Cortex of kidney (tissue), 1 donor: ENCODE measurements around the gene PTPN6.

Experiments
- DNase-seq: peaks from one replicate; lab custom pipeline; 2025; lab: John Stamatoyannopoulos, UW

Gene PTPN6

GRCh38 chr12:6956021-6956727 lies 5.0 kb downstream of the PTPN6 start:
- no peak for DNase-seq

GRCh38 chr12:6957151-6957701 lies 6.1 kb downstream of the PTPN6 start:
- DNase-seq: no peak

DNA sequence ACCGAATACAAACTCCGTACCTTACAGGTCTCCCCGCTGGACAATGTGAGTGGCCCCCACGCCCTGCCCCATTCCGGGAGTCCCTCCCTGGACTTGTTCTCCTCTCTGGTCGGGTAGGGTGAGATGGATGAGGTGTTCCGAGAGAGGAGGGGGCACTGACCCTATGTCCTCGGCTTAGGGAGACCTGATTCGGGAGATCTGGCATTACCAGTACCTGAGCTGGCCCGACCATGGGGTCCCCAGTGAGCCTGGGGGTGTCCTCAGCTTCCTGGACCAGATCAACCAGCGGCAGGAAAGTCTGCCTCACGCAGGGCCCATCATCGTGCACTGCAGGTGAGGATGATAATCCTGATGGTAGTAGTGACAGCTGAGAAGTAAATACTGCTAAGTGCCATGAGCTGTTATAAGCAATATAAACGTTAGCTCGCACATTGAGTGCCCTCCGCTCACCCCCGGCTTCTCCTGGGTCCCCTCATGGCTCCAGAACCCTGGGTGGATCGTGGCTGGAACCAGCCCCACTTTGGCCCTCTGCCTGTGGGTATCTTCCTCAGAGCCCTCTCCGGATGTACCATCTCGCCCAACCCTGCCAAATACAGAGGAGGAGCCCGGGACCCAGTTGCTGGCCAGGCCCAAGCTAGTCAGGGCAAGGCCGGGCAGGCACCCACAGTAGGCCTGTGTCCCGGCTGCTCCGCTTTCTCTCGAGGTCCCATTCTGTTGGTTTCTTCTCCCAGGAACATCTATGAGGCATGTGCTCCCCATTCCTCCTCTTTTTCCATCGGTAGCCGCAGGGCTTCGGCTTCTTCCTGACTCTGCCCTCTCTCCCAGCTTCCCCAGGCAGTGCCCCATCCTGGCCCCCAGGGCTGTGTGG lies 6.8 kb downstream of the PTPN6 start:
- DNase-seq: no peak

DNA sequence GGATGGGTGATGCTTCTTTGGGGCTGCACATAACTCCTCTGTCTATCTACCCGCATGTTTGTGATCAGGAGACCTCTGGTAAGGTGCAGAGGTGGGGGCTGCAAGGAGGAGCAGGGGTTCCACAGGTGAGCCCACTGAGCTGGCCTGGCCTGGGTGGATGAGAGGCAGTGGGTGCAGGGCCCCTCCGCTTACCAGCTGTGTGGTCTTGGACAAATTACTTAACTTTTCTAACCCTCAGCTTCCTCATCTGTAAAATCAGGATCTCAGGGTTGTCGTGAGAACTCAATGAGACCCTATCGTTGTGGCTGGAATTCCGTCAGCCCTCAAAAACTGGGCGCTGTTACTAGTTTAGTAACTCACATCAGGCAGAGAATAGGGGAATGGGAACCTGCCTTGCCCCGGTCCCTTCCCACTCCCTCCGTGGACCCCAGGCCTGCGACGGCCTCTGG lies 7.5 kb downstream of the PTPN6 start:
- DNase-seq: no peak

DNA sequence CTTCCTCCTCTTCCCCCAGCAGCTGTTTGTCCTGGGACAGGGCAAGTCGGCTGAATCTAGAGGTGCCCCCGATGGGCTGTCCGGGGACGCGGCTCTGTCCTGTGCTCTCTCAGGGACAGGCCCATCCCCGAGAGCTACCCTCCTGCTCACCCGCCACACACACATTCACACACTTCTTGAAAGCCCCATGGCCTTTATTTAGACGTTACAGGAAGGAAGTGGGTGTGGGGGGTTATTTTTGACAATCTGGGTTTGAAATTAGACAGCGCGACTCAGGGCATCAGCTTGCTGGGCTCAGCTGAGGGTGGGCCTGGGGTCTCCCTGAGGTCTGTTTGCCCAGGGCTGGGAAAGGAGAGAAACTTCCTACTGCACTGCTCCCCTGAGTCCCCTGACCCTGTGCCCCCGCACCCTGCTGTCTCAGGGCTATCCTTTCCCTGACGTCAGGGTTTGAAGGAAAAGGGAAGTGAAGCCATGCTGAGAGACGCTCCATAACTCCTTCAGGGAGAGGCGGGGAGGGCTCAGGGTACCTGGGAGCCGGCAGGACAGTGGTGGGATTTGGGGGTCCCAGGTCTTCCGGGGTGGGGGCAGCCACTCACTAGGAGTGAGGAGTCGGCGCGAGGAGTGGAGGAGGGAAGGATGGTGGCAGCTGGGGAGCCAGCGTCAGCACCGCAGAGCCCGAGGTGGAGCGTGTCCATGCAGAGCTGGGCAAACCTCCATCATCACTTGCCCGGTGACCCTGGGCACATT lies 8.1 kb downstream of the PTPN6 start:
- no peak for DNase-seq

- DNase-seq: no peak
Observed at GRCh38 chr12:6959805-6960592, 8.8 kb downstream of the PTPN6 start.

DNA sequence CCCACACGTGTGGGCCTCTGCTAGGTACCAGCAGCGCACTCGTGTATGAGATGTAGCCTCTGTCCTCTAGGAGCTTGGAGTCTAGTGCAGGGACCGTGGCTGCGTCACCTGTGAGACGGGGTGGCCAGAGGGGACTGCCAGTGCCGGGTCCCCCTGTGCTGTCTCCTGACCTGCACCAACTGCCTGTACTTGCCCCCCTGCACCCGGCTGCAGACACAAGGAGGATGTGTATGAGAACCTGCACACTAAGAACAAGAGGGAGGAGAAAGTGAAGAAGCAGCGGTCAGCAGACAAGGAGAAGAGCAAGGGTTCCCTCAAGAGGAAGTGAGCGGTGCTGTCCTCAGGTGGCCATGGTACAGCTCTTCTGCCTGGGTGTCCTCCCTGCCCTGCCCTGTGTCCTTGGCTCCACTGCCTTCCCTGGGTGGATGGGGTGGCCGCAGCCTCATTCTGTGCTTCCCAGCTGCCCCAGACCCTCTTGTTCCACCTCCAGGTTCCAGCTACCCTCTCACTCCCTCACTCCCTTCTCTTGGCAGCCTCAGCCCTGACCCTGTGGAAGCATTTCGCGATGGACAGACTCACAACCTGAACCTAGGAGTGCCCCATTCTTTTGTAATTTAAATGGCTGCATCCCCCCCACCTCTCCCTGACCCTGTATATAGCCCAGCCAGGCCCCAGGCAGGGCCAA lies 9.6 kb downstream of the PTPN6 start:
- DNase-seq: no peak

- DNase-seq: no peak
Observed at GRCh38 chr12:6961278-6961694, 10.1 kb downstream of the PTPN6 start.

DNA sequence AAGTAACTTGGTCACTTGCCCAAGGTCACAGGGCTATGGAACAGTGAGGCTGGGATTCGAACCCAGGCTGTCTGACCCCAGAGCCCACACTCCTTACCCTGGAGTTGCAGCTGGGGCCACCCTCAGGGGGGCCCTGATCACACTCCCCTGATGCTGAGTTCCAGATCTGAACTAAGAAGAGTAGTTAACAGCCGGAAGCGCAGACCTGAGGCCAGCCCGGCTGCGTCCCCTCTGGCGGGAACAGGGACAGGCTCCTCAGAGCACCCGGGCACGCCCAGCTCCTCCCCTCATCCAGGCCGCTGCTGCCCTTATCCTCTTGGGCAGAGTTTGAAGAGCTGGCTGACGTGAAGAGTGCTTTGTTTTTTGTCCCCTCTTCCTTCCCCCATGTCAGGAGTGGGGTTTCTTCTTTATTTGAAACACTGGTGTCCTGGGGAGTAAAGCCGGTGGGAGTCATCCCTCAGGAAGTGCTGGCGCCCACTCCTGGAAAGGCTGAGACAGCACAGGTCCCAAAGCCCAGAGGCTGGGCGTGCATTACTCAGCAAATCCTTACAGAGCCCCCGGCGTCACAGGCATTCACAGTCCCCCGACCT lies 10.6 kb downstream of the PTPN6 start:
- no peak for DNase-seq

GRCh38 chr12:6962285-6963015 lies 11.3 kb downstream of the PTPN6 start:
- DNase-seq: no peak

DNA sequence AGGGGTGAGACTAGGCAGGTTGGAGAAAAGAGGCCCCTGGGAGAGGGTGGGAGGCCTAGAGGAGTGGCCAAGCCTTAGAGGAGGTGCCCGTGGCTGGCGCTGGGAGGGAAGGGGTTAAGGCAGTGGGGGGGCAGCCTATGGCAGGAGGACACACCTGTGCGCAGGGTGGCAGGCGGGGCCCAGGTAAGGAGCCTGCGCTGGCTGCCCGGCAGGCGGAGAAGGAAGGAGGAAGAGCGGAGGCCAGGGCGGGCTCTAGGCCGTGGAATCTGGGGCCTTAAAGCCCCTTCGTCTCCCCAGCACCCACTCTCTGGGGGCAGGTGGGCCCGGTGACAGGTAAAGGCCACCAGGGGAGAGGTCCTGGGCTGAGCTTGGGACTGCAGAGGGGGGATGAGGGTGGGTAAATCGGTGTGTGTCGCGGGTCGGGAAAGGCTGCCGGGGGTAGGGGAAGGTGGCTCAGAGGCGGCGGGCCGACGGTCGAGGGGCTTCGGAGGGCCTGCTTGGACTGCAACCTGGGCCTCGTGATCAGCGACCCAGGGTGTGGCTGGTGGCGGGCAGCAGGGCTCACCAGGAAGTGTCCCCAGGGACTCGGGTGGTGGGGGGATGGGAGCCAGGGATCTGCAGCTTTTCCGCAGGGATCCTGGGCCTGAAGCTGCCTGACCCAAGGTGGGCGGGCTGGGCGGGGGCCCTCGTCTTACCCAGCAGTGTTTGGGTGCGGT lies 12.0 kb downstream of the PTPN6 start:
- no peak for DNase-seq

- no peak for DNase-seq
Observed at GRCh38 chr12:6963791-6964413, 12.7 kb downstream of the PTPN6 start.

DNA sequence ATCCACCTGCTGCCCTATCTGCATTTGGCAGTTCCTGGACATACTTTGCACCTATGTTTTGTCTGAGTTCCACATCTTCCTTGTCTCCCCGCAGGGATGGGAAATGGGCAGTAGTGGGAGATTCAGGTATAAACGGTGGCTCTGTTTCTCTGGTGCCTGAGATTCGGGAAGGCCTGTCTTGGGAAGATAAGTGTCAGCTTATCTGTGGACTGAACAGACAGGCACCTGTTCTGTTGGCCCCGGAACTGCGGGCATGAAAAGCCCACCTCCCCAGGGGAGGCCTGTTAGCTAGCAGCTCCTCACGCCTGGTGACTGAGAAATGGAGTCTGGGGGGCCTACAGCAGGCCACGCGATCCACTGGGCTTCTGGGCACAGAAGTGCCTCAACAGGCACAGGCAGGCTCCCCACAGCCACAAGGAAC lies 13.5 kb downstream of the PTPN6 start:
- DNase-seq: no peak

- DNase-seq: no peak
Observed at GRCh38 chr12:6965026-6965661, 14.0 kb downstream of the PTPN6 start.

DNA sequence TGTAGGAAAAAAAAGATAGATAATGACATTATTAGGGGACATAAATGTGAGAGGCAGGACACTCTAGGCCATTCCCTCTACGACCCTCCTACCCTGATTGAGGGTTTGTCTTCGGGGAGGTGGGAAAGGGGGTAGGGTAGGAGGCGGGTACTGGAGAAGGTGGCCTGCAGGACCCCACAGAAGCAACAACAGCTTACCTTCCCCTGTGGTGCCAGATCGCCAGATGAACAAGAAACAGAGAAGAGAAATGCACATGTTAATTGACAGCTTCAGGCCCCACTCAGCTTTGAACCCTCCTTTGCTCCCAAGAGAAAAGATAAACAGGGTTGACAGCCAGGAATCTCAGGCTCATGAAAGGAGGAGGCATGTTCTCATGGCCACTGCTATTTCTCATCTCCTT lies 14.6 kb downstream of the PTPN6 start:
- no peak for DNase-seq

DNA sequence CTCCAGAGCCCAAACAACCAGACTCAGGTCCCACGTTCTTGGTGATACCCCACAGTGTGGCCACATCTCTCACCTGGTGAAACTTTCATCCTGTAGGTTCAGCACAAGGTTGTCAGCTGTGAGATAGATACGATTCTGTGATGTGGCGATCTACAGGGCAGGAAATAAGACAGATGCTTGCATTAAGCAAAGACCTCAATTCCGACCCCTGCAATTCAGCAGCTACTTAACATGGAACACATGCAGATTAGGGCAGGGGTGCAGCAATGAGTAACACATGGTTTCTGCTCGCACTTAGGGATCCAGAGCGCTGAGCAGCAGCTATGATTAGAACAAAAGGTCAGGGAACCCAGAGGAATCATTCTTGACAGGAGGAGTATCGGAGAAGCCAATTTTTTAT lies 15.2 kb downstream of the PTPN6 start:
- no peak for DNase-seq

DNA sequence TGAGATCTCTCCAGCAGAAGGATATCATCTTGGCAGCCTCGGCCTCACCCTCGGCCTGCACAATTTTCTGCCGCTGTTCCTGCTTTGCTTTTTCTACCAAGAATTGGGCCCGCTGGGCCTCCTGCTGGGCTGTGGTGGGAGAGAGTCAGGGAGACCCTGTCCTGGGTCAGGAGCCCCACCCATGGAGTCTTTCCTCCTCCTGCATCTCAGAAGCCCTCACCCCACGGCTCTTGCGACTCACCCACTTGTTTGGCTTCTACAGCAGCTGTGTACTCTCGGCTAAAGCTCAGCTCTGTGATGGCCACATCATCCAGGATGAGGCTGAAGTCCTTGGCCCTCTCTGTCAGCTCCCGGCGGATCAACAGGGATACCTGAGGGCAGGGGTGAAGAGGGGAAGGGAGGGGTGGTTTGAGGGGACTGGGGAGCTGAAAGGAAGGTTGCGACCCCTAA lies 16.5 kb downstream of the PTPN6 start:
- no peak for DNase-seq

GRCh38 chr12:6968426-6968825 lies 17.3 kb downstream of the PTPN6 start:
- no peak for DNase-seq
